SU-DHL-6 (cell line): Measurements from ENCODE around the gene USH1C.

Source experiments
- H2AFZ ChIP-seq: fragments of 200-600 bp; sonication (generic); 2 replicates; pipeline ENCODE4 v1.6.1; 2014; ENCODE audit warnings: low read depth, mild to moderate bottlenecking, moderate library complexity, mixed read lengths, antibody characterized with exemption, low read length; ENCODE audit not compliant: severe bottlenecking
- H3F3A ChIP-seq: fragments of 200-600 bp; shearing (Covaris generic); 2 replicates; pipeline ENCODE4 v1.6.0; 2016; ENCODE audit warnings: antibody characterized with exemption, mild to moderate bottlenecking; ENCODE audit not compliant: insufficient read depth
- H3K27ac ChIP-seq: fragments of 200-600 bp; sonication (generic); 2 replicates; pipeline ENCODE4 v1.5.1; 2016; ENCODE audit warnings: low read depth, mild to moderate bottlenecking, low read length, moderate library complexity, mixed read lengths
- H3K27me3 ChIP-seq: fragments of 200-600 bp; sonication (generic), shearing (Covaris generic); 2 replicates; pipeline ENCODE4 v1.6.0; 2014; ENCODE audit warnings: mild to moderate bottlenecking, low read length
- H3K36me3 ChIP-seq: fragments of 200-600 bp; sonication (generic); 2 replicates; pipeline ENCODE4 v1.6.1; 2014; ENCODE audit warnings: mild to moderate bottlenecking, low read length, mixed read lengths
- H3K4me2 ChIP-seq: fragments of 300-600, 200-600 bp; shearing (Covaris generic), sonication (generic); 2 replicates; pipeline ENCODE4 v1.6.0; 2014; ENCODE audit warnings: low read length, low read depth, mild to moderate bottlenecking; ENCODE audit not compliant: poor library complexity, severe bottlenecking
- H3K4me3 ChIP-seq: fragments of 200-600 bp; sonication (generic); 2 replicates; pipeline ENCODE4 v1.5.1; 2014; ENCODE audit warnings: antibody characterized with exemption, low read length, mild to moderate bottlenecking, mixed read lengths; ENCODE audit not compliant: insufficient read depth, poor library complexity, severe bottlenecking
- H3K79me2 ChIP-seq: fragments of 200-600 bp; sonication (generic); 2 replicates; pipeline ENCODE4 v1.6.1; 2014; ENCODE audit warnings: mild to moderate bottlenecking, low read length, moderate library complexity; ENCODE audit not compliant: insufficient read depth
- H3K9ac ChIP-seq: fragments of 200-600 bp; sonication (generic); 2 replicates; pipeline ENCODE4 v1.7.0; 2014; ENCODE audit warnings: mild to moderate bottlenecking, low read length
- H3K9me2 ChIP-seq: fragments of 200-600 bp; sonication (generic); replicated peaks from 2 replicates; pipeline ENCODE4 v1.6.1; 2014; ENCODE audit warnings: low read length; ENCODE audit not compliant: insufficient read depth
- H3K9me3 ChIP-seq: fragments of 200-600 bp; sonication (generic); 2 replicates; pipeline ENCODE4 v1.6.1; 2014; ENCODE audit warnings: low read length, mixed read lengths; ENCODE audit not compliant: insufficient read depth
- H4K20me1 ChIP-seq: fragments of 200-600 bp; sonication (generic); 2 replicates; pipeline ENCODE4 v1.6.1; 2014; ENCODE audit warnings: low read depth, mild to moderate bottlenecking, antibody characterized with exemption, low read length, moderate library complexity, mixed read lengths
- EZH2phosphoT487 ChIP-seq: fragments of 200-600 bp; sonication (generic), shearing (Covaris generic); conservative IDR thresholded peaks from 2 replicates; pipeline ENCODE4 v1.6.1; 2018; ENCODE audit warnings: mild to moderate bottlenecking, antibody characterized with exemption, low read length, moderate library complexity, mixed read lengths
- TF ChIP-seq, protein P1 (sequence below): fragments of 200-600 bp; sonication (generic); IDR thresholded peaks from one replicate; pipeline ENCODE4 v1.5.1; 2017; ENCODE audit warnings: antibody characterized with exemption, mild to moderate bottlenecking, low read length, moderate library complexity; ENCODE audit not compliant: insufficient read depth, poor library complexity, severe bottlenecking

USH1C gene

DNA sequence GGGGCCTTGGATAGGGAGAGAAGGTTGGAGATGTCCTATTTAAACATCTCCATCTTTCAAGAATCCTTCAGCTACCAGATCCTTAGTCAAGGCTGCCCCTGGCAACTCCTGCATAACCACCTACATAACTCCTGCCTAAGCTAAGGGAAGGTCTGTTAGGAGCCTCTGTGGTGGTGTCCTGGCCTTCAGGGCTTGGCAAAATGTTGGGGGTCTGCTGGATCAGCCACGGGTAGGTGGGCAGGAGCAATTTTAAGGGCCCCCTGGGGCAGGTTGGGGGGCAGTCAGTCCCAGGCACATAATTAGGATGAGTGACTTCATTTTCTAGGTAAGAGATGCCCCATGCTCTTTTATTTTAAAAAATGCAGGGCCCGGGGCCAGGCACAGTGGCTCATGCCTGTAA lies 25.9 kb downstream of the USH1C start:
- Histone ChIP-seq H3K4me3 (no peak overlapping the region), H2AFZ (no peak overlapping the region), H3K9me3 (no peaks in the 10 kb centered on the region), H4K20me1 (no peaks in the 10 kb centered on the region), H3K27me3 (no peaks in the 10 kb centered on the region), H3K36me3 (no peaks in the 10 kb centered on the region), H3K4me2 (no peak overlapping the region), H3K27ac (no peak overlapping the region), H3F3A (no peaks in the 10 kb centered on the region), H3K9me2 (no peaks in the 10 kb centered on the region), H3K9ac (no peak overlapping the region), H3K79me2 (no peaks in the 10 kb centered on the region)
- no peak for TF ChIP-seq EZH2phosphoT487
- TF ChIP-seq, protein P1, sequence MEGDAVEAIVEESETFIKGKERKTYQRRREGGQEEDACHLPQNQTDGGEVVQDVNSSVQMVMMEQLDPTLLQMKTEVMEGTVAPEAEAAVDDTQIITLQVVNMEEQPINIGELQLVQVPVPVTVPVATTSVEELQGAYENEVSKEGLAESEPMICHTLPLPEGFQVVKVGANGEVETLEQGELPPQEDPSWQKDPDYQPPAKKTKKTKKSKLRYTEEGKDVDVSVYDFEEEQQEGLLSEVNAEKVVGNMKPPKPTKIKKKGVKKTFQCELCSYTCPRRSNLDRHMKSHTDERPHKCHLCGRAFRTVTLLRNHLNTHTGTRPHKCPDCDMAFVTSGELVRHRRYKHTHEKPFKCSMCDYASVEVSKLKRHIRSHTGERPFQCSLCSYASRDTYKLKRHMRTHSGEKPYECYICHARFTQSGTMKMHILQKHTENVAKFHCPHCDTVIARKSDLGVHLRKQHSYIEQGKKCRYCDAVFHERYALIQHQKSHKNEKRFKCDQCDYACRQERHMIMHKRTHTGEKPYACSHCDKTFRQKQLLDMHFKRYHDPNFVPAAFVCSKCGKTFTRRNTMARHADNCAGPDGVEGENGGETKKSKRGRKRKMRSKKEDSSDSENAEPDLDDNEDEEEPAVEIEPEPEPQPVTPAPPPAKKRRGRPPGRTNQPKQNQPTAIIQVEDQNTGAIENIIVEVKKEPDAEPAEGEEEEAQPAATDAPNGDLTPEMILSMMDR, result no peak

DNA sequence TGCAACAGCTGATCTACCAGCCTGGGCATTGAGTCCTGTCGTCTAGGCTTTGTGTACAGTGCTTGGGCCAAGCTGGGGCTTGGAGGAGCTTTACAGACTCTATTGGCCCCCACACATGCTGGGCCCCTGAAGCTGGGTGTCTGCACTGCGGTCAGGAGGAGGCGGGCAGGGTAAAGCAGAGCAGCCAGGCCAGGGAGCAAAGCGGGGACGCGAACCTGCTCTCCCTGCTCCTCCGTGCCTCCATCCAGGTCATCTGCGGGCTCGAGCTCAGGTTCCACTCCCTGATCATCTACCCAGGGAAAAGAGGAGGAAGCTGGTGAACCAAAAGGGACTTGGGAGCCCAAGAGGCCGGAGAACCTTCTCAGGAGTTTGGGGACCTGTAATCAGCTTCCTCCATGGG lies 27.0 kb downstream of the USH1C start:
- Histone ChIP-seq H3K9ac (no peak overlapping the region), H3K4me3 (no peak overlapping the region), H3K9me2 (no peaks in the 10 kb centered on the region), H3K79me2 (no peaks in the 10 kb centered on the region), H3K9me3 (no peaks in the 10 kb centered on the region), H3K27me3 (no peaks in the 10 kb centered on the region), H3K4me2 (no peak overlapping the region), H2AFZ (no peak overlapping the region), H4K20me1 (no peaks in the 10 kb centered on the region), H3K36me3 (no peaks in the 10 kb centered on the region), H3K27ac (no peak overlapping the region), H3F3A (no peaks in the 10 kb centered on the region)
- no peak for TF ChIP-seq EZH2phosphoT487
- TF ChIP-seq, protein P1, result no peak

DNA sequence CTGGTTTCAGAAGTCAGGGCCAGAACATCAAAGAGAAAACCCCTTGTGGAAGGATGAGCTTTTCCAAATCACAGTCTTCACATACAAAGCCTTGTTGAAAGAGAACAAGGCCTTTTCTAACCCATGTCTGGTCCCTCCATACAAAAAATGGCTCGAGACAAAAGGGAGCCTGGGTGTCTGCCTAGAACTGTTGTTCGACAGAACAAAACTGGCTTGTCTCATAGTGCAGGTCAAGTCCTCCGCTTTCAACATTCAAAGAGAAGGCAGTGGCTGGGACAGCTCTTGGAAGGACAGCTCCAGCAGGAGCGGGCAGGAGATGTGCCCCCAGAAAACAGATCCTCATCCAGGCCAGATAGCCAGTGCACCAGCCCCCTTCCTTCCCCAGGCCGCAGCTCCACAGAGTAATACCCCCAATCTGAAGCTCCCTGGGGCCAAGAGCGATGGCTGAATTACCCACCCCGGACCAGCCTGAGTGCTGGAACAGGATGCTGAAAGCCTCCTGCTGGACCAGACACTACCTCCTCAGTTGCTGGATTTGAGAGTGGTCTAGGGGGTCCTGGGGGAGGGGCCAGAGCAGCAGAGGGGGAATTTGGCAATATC lies 27.6 kb downstream of the USH1C start:
- H3K9me3 ChIP-seq, result no peaks in the 10 kb centered on the region
- TF ChIP-seq EZH2phosphoT487, result no peak
- TF ChIP-seq, protein P1, result no peak

More for the DNA sequence above, 27.6 kb downstream of the USH1C start:
- Histone ChIP-seq H3K36me3 (no peaks in the 10 kb centered on the region), H3K27ac (no peak overlapping the region), H2AFZ (no peak overlapping the region), H3F3A (no peaks in the 10 kb centered on the region), H3K79me2 (no peaks in the 10 kb centered on the region), H3K9me2 (no peaks in the 10 kb centered on the region), H3K27me3 (no peaks in the 10 kb centered on the region), H4K20me1 (no peaks in the 10 kb centered on the region), H3K4me3 (no peak overlapping the region), H3K9ac (no peak overlapping the region), H3K4me2 (no peak overlapping the region)
